SIG-M5 treated with dmso at 0.1 percent for 504 hours (cell line): Measurements from ENCODE around the gene HDAC4.

Source experiments
- DNase-seq: peaks from one replicate; lab custom pipeline; 2025; ENCODE audit not compliant: unreplicated experiment; lab: John Stamatoyannopoulos, UW

The HDAC4 gene

GRCh38 chr2:239299218-239299939 is 101.4 kb downstream of the HDAC4 start:
- DNase-seq = no peak

DNA sequence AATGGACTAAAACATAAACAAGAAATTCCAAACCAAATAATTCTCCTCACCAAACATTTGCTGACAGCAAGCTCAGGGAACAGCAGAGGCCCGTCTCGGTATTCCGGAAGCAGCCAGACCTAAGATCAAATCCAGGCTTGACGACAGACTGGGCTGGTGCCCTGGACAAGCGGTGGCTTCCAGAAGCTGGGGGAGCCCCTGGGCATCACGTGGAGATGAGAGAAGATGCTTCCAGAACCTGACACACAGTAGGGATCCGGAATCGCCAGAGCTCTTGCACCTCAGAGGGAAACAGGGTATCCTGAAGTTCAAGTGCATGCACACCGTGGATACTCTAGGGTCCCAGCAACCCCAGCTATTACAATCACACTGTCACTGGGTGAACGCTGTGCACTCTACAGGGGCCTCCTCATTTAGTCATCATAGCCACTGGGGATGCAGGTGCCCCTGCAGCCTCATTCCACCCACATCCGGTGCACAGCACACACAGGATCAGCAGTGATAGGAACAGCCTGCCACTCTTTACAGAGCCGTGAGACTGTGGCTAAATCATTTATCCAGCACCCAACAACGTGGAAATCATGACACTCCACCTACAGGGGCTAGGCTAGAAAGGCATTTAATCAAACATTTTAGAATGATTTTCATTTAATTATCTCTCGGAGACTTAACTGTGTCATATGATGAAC is 102.6 kb downstream of the HDAC4 start:
- DNase-seq = no peak

DNA sequence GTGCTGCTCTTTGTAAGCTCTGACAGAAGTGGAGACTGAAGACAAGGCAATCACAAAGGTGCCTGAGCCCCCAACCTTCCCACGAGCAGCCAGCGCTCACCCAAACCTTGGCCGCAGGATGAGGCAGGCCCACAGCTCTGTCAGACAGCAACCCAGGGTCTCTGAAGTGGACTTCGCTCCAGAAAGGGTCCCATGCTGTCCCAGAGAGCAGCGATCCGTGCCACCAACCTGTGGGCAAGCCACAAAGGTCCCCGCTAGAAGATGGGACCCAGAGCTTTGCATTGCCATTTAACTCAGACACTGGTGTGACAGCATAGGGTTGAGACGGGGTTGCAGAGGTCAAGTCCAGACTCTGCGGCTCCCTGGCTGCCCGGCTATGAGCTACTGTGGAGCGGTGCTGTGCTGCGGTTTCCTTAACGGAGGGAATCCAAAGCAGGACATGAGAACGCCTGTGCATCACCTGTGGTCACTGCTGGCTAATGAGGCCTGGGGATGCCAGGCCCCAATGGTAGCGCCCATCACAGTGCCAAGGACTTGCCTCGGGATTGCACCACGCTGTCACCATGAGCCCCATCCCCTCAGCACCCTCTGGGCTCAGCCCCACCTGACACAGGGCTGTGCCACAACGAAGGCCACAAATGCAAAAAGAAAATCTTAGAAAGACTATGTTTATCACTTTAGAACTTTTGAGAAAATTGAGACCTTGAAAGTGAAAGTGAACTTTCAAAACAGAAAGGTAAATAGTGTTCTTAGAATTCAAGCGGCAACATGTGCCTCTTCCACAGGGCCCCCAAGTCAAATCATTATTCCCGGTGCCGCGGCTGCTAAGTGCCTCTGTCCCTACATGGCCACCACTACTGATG is 103.4 kb downstream of the HDAC4 start:
- no peak for DNase-seq

DNA sequence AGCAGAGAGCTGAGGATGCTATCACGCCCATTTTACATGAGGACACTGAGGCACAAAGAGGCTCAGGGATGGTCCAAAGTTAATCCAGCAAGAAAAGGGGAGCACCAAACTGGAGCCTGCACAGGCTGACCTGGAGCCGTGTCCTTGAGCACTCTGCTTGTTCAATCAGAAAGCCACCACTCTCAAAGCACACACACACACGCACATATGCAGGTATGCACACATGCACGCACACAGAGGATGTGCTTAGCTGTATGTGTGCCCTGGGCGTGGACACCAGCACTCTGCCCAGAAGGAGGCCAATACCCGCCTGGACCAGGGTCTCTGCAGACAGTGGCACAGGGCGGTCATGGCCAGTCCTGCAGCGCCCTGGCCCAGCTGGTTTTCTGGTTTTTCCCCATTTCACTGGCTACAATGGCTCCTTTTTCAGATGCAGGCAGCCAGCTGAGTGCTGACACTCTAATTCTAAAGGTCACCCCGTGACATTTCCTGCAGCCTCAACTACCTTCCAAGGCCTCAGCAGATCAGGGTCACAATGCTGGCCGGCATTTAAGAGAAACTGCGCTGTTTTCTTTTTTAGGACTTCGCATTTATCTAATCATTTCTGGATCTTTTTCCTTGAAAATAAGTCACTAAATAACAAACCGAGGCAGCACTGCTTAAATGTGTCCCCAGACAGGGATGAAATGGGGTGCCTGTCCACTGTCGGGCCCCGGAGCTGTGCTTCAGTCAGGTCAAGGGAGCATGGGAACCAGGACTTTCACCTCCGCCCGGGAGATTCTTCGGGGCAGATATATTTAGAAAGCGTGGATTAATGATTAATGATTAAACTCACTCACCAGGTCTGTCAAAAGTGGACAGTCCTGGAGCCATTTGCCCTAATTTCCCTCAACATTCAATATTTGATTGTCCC is 104.5 kb downstream of the HDAC4 start:
- no peak for DNase-seq

DNA sequence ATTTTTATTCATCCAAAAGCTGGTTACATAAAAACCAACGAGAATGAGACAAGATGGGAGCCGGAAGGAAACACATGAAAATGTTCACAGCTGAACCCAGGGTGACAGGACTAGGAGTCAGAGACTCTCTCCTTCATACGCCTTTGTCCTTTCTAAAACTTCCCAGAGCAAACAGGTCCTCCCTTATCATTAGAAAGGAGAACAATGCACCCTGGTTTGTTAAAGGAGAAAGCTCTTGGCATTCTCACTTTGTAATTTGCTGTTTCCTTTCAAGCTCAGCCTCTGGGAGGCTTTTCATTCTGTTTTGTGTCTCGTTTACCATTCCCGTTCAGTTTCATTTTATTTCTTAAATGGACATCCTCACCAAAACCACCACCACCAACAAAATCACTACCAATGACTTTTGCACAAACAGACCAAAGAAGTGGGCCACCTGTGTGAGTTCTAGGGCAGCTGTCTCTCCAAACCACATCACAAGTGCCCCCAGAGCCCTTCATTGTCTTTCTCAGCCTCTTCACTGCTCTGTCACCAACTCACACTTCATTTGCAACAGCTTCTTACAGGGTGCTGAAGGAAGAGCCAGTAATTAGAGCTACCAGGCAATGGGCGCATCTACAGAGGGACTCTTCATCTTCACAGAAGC is 105.3 kb downstream of the HDAC4 start:
- DNase-seq = no peak

DNA sequence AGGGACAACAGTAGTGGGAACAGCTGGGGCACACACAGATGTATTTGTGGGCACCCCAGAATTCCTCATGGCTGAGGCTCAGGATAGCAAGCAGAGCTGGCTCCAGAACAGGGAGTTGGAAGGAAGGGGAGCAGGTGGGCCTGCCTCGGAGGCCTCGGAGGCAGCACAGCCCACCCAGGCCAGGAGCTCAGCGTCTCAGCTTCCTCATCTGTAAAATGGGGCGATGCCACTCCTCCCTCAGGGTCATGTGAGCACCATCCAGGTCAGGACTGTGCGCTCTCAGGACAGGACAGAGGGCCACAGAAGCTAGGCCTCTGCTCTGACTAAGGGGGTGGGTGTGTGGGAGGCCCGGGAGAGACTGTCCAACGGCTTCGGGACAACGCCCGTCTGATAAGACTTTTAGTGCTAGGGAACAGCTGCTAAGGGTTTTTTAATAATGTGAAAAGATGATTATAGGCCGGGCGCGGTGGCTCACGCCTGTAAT is 106.2 kb downstream of the HDAC4 start:
- DNase-seq = no peak

DNA sequence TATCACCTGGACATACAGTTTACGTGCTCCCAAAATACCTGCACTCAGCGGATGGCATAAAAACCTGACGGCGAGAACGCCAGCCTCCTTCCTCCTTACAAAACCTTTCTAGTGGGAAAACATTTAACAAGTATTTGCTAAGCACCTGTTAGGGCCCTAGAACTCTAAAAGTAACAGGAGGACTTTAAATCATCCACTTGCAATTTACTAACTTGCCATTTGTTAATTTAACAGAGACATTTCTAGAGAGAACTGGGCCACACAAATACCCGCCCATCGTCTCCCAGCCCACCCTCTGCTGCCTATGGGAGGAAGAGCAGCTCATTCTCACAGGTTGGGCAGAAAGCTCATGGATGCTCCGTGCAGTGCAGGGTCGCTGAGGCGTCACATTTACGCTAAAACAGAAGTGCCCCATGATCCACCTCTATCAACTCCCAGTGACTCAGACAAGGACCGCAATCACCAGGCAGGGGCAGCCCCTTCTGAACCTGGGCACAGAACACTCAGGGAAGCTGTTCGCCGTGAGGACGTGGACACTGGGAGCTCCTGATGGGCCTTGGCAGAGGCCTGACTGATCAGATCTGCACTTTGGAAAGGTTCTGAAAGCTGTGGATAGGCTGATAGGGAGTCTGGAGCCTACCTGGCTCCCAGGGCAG is 106.9 kb downstream of the HDAC4 start:
- no peak for DNase-seq

DNA sequence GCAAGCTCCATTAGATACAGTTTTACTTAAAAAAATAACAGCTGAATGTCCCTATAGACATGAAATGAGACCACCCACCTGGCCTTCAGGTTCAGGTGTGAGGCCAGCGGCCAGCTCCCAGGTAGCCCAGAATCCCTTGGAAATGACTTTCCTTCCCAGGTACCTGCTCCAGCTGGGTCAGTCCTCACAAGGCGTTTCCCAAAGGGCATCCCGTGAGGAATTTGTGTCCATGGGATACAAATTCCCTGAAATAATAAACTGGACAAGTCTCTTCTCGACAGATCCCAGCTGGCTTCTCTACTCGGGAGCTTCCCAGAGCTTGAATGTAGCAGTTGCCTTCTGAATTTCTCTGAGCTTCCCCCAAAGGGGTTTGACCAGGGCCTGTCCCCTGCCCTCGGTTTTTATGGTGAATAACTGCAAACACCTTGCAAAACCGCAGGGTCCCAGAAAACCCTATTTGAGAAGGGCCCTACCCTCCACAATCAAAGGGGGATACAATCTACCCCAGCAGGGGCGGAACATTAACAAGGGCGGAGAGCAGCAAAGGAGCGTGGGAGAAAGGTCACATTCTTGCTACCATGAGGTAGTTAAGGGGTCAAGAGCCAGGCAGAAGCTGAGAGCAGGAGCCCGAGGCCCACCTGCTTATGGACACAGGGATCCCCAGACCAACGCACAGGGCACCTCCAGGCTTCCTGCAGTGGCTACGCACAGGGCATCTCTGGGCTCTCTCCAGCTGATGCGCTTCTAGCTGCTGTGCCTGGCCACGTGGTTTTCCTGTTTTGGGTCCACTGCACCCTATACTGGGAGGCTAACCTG is 107.7 kb downstream of the HDAC4 start:
- no peak for DNase-seq

- no peak for DNase-seq
Observed at GRCh38 chr2:239292531-239292930, 108.3 kb downstream of the HDAC4 start.

DNA sequence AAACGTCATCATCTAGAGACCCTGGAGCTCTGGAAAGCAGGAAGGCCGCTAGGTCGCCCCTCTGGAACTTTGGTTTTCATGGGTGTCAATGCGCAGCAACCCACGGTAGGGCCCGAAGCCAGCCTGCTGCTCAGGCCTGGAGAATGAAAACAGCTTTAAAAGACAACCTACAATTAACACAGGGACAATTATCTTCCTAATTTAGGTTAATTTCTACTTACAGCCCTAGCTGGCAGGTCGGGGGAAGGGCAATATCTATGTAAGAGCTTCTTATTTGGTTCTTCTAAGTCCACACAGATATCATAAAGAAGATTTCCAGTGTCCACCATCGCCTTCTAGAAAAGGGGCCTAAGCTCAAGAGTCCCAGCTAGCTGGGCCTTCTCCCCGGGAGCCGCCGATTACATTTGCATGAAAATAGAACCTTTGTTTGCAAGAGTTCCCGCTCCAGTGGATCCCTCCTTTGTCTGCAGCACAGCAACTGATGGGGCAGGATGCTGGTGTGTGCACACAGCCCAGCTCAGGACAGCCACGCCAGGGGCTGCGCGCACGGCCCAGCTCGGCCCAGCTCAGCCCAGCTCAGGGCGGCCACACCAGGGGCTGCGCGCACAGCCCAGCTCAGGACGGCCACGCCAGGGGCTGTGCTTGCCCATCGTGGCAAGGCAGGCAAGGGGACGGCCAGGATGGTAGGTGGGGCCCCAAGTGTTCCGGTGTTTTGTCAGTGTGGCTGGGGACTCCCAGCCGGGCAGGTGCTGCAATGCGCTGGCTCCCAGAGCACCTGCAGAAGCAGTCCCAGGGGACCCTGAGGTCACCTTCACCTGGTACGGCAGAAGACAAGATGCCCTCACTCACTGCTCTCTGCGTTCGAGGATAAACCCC is 109.1 kb downstream of the HDAC4 start:
- DNase-seq = no peak

DNA sequence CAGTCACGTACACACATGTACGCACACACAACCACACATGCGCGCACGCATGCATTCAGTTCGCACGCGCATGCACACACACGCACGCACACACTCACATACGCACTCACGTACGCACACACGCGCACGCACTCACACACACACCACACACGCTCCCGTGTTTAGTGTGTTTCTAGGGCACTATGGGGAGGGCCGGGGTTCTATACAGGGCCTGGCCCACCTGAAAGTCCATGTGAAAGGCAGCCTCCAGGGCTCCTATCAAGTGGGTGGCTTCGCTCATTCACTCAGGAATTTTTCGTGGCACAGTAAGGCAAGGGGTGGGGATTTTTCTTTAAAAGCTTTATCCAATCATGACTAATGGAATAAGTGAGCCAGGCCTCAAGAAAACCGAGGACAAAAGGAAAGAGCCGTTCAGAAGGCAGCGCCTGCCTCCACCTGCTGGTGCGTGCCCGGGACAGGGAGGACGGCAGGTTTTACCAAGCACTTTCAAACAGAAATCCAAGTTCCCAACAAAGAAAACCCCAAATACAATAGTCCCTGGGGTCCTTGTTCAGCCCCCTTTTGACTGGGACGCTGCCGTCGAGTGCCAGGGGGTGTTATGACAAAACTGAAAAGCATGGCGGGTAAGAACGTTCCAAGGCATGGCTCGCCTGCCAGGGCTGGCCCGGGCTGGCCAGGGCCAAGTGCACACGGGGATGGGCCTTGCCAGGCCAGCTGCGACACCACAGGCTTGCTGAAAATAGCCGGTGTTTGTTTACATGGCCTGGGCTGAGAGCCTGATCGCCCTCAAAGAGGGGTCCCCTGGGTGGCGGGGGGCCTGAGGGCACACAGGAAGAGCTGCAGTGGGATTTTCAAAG is 110.0 kb downstream of the HDAC4 start:
- no peak for DNase-seq

GRCh38 chr2:239289545-239289944 is 111.3 kb downstream of the HDAC4 start:
- DNase-seq = no peak

- no peak for DNase-seq
Observed at GRCh38 chr2:239288951-239289511, 111.8 kb downstream of the HDAC4 start.

- DNase-seq = no peak
Observed at GRCh38 chr2:239288237-239288636, 112.6 kb downstream of the HDAC4 start.

DNA sequence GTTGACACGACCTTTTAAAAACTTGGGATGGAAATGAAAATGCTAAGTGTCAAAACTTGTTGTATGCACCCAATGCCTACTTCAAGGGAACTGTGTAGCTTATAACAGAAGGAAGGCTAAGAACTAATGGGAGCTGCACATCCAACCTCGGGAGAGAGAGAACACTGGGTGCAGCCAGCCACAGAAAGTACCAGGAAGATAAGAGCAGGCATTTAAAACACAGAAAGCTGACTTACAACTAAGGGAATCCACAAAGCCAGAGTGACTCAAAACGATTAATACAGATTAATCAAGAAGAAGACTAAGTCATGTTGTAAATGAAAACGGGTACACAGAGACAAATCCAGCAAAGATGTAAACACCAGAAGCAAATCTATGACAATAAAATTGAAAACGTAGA is 113.4 kb downstream of the HDAC4 start:
- DNase-seq = no peak

DNA sequence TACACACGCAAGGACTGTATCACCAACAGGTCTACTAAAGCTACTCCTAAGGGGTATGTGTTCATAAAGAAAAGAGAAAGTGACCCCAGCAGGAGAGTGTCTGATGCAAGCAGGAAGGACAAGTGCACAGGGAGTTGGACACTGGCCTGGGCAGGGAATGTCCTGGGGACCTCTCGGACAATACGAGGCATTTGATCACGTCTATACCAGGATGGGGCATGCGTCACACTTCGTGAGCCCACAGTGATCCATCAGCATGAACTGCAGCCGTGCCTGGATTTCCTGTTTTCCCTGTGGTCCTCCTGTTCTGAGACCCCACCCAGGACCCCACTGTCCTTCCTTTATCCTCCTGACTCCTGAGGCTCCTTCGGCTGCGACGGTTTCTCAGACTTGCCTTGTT is 113.9 kb downstream of the HDAC4 start:
- no peak for DNase-seq

GRCh38 chr2:239285932-239286230 is 114.9 kb downstream of the HDAC4 start:
- no peak for DNase-seq
